SU-DHL-6 (cell line): Measurements from ENCODE around the gene MALRD1.

ENCODE experiments used
- CTCF ChIP-seq: fragments of 200-600 bp; sonication (generic); IDR thresholded peaks from one replicate; pipeline ENCODE4 v1.5.1; 2017; ENCODE audit warnings: antibody characterized with exemption, mild to moderate bottlenecking, low read length, moderate library complexity; ENCODE audit not compliant: insufficient read depth, poor library complexity, severe bottlenecking
- EZH2phosphoT487 ChIP-seq: fragments of 200-600 bp; sonication (generic), shearing (Covaris generic); conservative IDR thresholded peaks from 2 replicates; pipeline ENCODE4 v1.6.1; 2018; ENCODE audit warnings: mild to moderate bottlenecking, antibody characterized with exemption, low read length, moderate library complexity, mixed read lengths

- TF ChIP-seq CTCF (no peak), EZH2phosphoT487 (no peak)
Measured at GRCh38 chr10:19250546-19250945, 201.9 kb downstream of the MALRD1 start.
